Ovary (tissue), 3 donors: ENCODE results near the gene CHPT1.

Experiments used
- POLR2A ChIP-seq: fragments of 450-650 bp; IDR thresholded peaks from one replicate; pipeline ENCODE4 v1.6.1; 2017; ENCODE audit warnings: antibody characterized with exemption, mild to moderate bottlenecking, moderate library complexity
- TF ChIP-seq, protein P1 (sequence below), 3 donors: fragments of 450-650 bp in 2 of 3; fragments of 200-600 bp in 1 of 3; IDR thresholded peaks; one replicate each; pipeline versions ENCODE4 v1.5.1 to v1.8.0; 2016 to 2022; ENCODE audit warnings: antibody characterized with exemption in 3 of 3, mild to moderate bottlenecking in 1 of 3
- donor health status: DM: no; HTN: no; CAD: no.

DNA sequence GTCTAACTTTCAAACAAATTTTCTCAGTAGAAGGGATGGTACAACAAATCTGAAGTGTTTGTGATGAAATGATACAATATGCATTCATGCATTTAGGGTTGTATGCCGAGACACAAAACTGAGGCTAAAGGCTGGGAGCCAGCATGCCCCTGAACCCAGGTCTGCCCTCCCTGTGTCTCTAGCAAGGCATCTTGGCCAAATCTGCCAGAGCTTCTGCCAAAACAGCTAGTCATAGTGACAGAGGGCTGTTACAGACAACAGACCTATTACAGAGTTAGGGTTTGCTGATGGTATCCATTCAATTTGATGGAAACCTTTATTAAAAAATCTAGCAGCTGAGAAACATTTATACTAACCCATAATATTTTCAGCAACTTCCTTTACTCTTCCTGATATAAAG is 11.3 kb upstream of the CHPT1 start:
- TF ChIP-seq, protein P1, sequence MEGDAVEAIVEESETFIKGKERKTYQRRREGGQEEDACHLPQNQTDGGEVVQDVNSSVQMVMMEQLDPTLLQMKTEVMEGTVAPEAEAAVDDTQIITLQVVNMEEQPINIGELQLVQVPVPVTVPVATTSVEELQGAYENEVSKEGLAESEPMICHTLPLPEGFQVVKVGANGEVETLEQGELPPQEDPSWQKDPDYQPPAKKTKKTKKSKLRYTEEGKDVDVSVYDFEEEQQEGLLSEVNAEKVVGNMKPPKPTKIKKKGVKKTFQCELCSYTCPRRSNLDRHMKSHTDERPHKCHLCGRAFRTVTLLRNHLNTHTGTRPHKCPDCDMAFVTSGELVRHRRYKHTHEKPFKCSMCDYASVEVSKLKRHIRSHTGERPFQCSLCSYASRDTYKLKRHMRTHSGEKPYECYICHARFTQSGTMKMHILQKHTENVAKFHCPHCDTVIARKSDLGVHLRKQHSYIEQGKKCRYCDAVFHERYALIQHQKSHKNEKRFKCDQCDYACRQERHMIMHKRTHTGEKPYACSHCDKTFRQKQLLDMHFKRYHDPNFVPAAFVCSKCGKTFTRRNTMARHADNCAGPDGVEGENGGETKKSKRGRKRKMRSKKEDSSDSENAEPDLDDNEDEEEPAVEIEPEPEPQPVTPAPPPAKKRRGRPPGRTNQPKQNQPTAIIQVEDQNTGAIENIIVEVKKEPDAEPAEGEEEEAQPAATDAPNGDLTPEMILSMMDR (IDR thresholded peaks at IDR 0.05) = no peak
- no peak for TF ChIP-seq POLR2A
